Fibroblast of pulmonary artery (primary cell): ENCODE measurements around the gene MVD.

Experiments used
- DNase-seq: peaks from one replicate; pipeline ENCODE4 v3.0.0-alpha.2; 2010; ENCODE audit warnings: low read depth
- H3K4me3 ChIP-seq: replicated peaks from 2 replicates; pipeline ENCODE4 v1.5.1; 2011; ENCODE audit warnings: low read depth, mild to moderate bottlenecking, control low read depth, low read length, moderate library complexity
- TF ChIP-seq, protein P1 (sequence below): IDR thresholded peaks from 2 replicates; pipeline ENCODE4 v1.5.1; 2011; ENCODE audit warnings: mild to moderate bottlenecking, control low read depth, low read length, inconsistent platforms; ENCODE audit errors: missing control alignments

MVD gene

GRCh38 chr16:88606148-88606757 lies 56.6 kb downstream of the MVD start:
- DNase-seq: no peak
- TF ChIP-seq, protein P1, sequence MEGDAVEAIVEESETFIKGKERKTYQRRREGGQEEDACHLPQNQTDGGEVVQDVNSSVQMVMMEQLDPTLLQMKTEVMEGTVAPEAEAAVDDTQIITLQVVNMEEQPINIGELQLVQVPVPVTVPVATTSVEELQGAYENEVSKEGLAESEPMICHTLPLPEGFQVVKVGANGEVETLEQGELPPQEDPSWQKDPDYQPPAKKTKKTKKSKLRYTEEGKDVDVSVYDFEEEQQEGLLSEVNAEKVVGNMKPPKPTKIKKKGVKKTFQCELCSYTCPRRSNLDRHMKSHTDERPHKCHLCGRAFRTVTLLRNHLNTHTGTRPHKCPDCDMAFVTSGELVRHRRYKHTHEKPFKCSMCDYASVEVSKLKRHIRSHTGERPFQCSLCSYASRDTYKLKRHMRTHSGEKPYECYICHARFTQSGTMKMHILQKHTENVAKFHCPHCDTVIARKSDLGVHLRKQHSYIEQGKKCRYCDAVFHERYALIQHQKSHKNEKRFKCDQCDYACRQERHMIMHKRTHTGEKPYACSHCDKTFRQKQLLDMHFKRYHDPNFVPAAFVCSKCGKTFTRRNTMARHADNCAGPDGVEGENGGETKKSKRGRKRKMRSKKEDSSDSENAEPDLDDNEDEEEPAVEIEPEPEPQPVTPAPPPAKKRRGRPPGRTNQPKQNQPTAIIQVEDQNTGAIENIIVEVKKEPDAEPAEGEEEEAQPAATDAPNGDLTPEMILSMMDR: no peak
- no peak overlapping the region for H3K4me3 ChIP-seq

- no peak for DNase-seq
- TF ChIP-seq, protein P1: no peak
- no peak overlapping the region for H3K4me3 ChIP-seq
These were observed 57.4 kb downstream of the MVD start for GRCh38 chr16:88605186-88606147.

DNA sequence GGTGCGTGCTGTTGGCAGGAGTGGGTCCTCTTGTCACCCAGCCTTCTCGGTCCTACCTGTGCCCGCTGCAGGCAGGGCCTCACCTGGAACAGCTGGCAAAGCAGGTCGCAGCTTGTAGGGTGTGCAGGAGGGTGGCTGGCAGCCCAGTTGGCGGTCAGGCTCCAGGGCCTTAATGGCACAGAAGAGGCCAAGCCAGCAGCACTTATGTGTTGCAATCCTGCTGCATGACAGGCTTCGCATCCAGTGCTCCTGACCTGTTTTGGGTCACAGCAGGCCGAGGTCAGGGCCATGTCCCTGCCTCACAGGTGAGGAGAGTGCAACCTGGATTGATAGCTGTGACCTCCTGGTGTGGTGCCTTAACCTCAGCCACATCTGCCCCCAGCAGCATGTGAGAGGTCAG lies 60.8 kb downstream of the MVD start:
- TF ChIP-seq, protein P1: no peak
- H3K4me3 ChIP-seq: no peak overlapping the region
- DNase-seq: no peak
